ENCODE results near the gene PRKG1. TPM values are rescaled to one million over a fixed set of nuclear protein-coding genes. Genes with fewer than 3 reads are reported as not detected.
"Not testable (repeated sequence)": the region's sequence is repeated elsewhere in the genome, so short reads cannot be mapped to it uniquely, and the experiment has no call there.

Gene PRKG1
- total and polyA plus RNA-seq, 4 donors = 0.46 to 5.1 (median 1.5) TPM

GRCh38 chr10:52204906-52205305 lies 1130.6 kb downstream of the PRKG1 start:
- DNase-seq (ENCODE audit: low spot score); H3K4me3 ChIP-seq (ENCODE audit: low read depth in 1 of 3, low read length in 3 of 3); H3K27ac ChIP-seq (ENCODE audit: low read depth in 1 of 2, low read length in 2 of 2); H3K36me3 ChIP-seq (ENCODE audit: control insufficient read depth in 4 of 4, insufficient read depth in 3 of 4, low read depth in 1 of 4, low read length in 3 of 4); H3K9me3 ChIP-seq (ENCODE audit: control insufficient read depth in 4 of 4, low read length in 3 of 4); H3K27me3 ChIP-seq (ENCODE audit: control insufficient read depth in 4 of 4, insufficient read depth in 4 of 4, low read length in 3 of 4); H3K9ac ChIP-seq (ENCODE audit: low read depth in 1 of 2, low read length in 2 of 2); H3K4me1 ChIP-seq (ENCODE audit: control insufficient read depth in 4 of 4, insufficient read depth in 4 of 4, low read length in 3 of 4): not testable (repeated sequence)
- 85% methylated on average over 7 of the region's 7 CpGs for WGBS

GRCh38 chr10:52208365-52208764 lies 1134.1 kb downstream of the PRKG1 start:
- WGBS = 95% methylated on average over 2 of the region's 2 CpGs
- peaks cover 3 to 15% (median 8%) of the 10 kb centered on the region in 4 donors for H3K4me1 ChIP-seq (ENCODE audit: control insufficient read depth in 4 of 4, insufficient read depth in 4 of 4, low read length in 3 of 4)
- TF ChIP-seq, protein P1, sequence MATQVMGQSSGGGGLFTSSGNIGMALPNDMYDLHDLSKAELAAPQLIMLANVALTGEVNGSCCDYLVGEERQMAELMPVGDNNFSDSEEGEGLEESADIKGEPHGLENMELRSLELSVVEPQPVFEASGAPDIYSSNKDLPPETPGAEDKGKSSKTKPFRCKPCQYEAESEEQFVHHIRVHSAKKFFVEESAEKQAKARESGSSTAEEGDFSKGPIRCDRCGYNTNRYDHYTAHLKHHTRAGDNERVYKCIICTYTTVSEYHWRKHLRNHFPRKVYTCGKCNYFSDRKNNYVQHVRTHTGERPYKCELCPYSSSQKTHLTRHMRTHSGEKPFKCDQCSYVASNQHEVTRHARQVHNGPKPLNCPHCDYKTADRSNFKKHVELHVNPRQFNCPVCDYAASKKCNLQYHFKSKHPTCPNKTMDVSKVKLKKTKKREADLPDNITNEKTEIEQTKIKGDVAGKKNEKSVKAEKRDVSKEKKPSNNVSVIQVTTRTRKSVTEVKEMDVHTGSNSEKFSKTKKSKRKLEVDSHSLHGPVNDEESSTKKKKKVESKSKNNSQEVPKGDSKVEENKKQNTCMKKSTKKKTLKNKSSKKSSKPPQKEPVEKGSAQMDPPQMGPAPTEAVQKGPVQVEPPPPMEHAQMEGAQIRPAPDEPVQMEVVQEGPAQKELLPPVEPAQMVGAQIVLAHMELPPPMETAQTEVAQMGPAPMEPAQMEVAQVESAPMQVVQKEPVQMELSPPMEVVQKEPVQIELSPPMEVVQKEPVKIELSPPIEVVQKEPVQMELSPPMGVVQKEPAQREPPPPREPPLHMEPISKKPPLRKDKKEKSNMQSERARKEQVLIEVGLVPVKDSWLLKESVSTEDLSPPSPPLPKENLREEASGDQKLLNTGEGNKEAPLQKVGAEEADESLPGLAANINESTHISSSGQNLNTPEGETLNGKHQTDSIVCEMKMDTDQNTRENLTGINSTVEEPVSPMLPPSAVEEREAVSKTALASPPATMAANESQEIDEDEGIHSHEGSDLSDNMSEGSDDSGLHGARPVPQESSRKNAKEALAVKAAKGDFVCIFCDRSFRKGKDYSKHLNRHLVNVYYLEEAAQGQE (IDR thresholded peaks at IDR 0.05) = no peak
- TF ChIP-seq, protein P2, sequence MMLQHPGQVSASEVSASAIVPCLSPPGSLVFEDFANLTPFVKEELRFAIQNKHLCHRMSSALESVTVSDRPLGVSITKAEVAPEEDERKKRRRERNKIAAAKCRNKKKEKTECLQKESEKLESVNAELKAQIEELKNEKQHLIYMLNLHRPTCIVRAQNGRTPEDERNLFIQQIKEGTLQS (IDR thresholded peaks at IDR 0.05) = no peak
- TF ChIP-seq GABPA (IDR thresholded peaks at IDR 0.05 in 1 of 2, conservative IDR thresholded peaks at IDR 0.05 in 1 of 2) (no peak), YY1 (IDR thresholded peaks at IDR 0.05) (no peak), FOXA1 (IDR thresholded peaks at IDR 0.05) (no peak), EGR1 (IDR thresholded peaks at IDR 0.05; ENCODE audit: low read depth in 2 of 2) (no peak), FOXA2 (IDR thresholded peaks at IDR 0.05) (no peak), JUND (IDR thresholded peaks at IDR 0.05) (no peak), RAD21 (IDR thresholded peaks at IDR 0.05) (no peak), MAX (IDR thresholded peaks at IDR 0.05) (no peak), HNF4G (IDR thresholded peaks at IDR 0.05) (no peak), SP1 (IDR thresholded peaks at IDR 0.05) (no peak), TAF1 (conservative IDR thresholded peaks at IDR 0.05) (no peak), RXRA (IDR thresholded peaks at IDR 0.05) (no peak), NR2F2 (IDR thresholded peaks at IDR 0.05) (no peak)
- TF ChIP-seq, protein P3, sequence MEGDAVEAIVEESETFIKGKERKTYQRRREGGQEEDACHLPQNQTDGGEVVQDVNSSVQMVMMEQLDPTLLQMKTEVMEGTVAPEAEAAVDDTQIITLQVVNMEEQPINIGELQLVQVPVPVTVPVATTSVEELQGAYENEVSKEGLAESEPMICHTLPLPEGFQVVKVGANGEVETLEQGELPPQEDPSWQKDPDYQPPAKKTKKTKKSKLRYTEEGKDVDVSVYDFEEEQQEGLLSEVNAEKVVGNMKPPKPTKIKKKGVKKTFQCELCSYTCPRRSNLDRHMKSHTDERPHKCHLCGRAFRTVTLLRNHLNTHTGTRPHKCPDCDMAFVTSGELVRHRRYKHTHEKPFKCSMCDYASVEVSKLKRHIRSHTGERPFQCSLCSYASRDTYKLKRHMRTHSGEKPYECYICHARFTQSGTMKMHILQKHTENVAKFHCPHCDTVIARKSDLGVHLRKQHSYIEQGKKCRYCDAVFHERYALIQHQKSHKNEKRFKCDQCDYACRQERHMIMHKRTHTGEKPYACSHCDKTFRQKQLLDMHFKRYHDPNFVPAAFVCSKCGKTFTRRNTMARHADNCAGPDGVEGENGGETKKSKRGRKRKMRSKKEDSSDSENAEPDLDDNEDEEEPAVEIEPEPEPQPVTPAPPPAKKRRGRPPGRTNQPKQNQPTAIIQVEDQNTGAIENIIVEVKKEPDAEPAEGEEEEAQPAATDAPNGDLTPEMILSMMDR (IDR thresholded peaks at IDR 0.05; ENCODE audit: low read depth, low read length, missing input control) = no peak
- TF ChIP-seq, protein P4, sequence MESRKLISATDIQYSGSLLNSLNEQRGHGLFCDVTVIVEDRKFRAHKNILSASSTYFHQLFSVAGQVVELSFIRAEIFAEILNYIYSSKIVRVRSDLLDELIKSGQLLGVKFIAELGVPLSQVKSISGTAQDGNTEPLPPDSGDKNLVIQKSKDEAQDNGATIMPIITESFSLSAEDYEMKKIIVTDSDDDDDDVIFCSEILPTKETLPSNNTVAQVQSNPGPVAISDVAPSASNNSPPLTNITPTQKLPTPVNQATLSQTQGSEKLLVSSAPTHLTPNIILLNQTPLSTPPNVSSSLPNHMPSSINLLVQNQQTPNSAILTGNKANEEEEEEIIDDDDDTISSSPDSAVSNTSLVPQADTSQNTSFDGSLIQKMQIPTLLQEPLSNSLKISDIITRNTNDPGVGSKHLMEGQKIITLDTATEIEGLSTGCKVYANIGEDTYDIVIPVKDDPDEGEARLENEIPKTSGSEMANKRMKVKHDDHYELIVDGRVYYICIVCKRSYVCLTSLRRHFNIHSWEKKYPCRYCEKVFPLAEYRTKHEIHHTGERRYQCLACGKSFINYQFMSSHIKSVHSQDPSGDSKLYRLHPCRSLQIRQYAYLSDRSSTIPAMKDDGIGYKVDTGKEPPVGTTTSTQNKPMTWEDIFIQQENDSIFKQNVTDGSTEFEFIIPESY (IDR thresholded peaks at IDR 0.05) = no peak
- H3K9me3 ChIP-seq (ENCODE audit: control insufficient read depth in 4 of 4, low read length in 3 of 4) = no peaks in the 10 kb centered on the region
- H3K27ac ChIP-seq (ENCODE audit: low read depth in 1 of 2, low read length in 2 of 2) = no peak overlapping the region
- H3K36me3 ChIP-seq (ENCODE audit: control insufficient read depth in 4 of 4, insufficient read depth in 3 of 4, low read depth in 1 of 4, low read length in 3 of 4) = no peaks in the 10 kb centered on the region
- no peaks in the 10 kb centered on the region for H3K27me3 ChIP-seq (ENCODE audit: control insufficient read depth in 4 of 4, insufficient read depth in 4 of 4, low read length in 3 of 4)
- DNase-seq (ENCODE audit: low spot score) = no peak
- H3K9ac ChIP-seq (ENCODE audit: low read depth in 1 of 2, low read length in 2 of 2) = no peak overlapping the region
- H3K4me3 ChIP-seq (ENCODE audit: low read depth in 1 of 3, low read length in 3 of 3) = no peak overlapping the region
